CD1c-positive myeloid dendritic cell (primary cell): ENCODE results near the gene MAP3K5.
"Not testable (repeated sequence)": the region's sequence is repeated elsewhere in the genome, so short reads cannot be mapped to it uniquely, and the experiment has no call there.

Experiments used
- DNase-seq: peaks from one replicate; pipeline ENCODE4 v3.0.0-alpha.2; 2016; ENCODE audit errors: extremely low spot score

Gene MAP3K5

GRCh38 chr6:136609873-136610706 is 182.2 kb downstream of the MAP3K5 start:
- DNase-seq = peak; percentile 77

GRCh38 chr6:136608991-136609390 is 183.3 kb downstream of the MAP3K5 start:
- DNase-seq = no peak

GRCh38 chr6:136607932-136608772 is 184.1 kb downstream of the MAP3K5 start:
- DNase-seq = peak; percentile 61

GRCh38 chr6:136607204-136607931 is 184.9 kb downstream of the MAP3K5 start:
- DNase-seq = no peak

- no peak for DNase-seq
Measured at GRCh38 chr6:136604928-136605510, 187.3 kb downstream of the MAP3K5 start.

- DNase-seq = no peak
Measured at GRCh38 chr6:136604328-136604825, 187.9 kb downstream of the MAP3K5 start.

GRCh38 chr6:136600818-136601217 is 191.5 kb downstream of the MAP3K5 start:
- no peak for DNase-seq

GRCh38 chr6:136599329-136600011 is 192.8 kb downstream of the MAP3K5 start:
- no peak for DNase-seq

GRCh38 chr6:136598048-136598447 is 194.2 kb downstream of the MAP3K5 start:
- DNase-seq = no peak

GRCh38 chr6:136594671-136595070 is 197.6 kb downstream of the MAP3K5 start:
- DNase-seq = no peak

- peak; percentile 95 for DNase-seq
Measured at GRCh38 chr6:136593748-136594490, 198.4 kb downstream of the MAP3K5 start.

- peak; percentile 84 for DNase-seq
Measured at GRCh38 chr6:136592930-136593673, 199.2 kb downstream of the MAP3K5 start.

- no peak for DNase-seq
Measured at GRCh38 chr6:136591617-136592016, 200.7 kb downstream of the MAP3K5 start.

GRCh38 chr6:136590846-136591245 is 201.4 kb downstream of the MAP3K5 start:
- not testable (repeated sequence) for DNase-seq

- DNase-seq = peak; percentile 10
Measured at GRCh38 chr6:136587527-136587926, 204.8 kb downstream of the MAP3K5 start.

GRCh38 chr6:136586295-136586694 is 206.0 kb downstream of the MAP3K5 start:
- no peak for DNase-seq

GRCh38 chr6:136585523-136585922 is 206.8 kb downstream of the MAP3K5 start:
- not testable (repeated sequence) for DNase-seq

- DNase-seq = not testable (repeated sequence)
Measured at GRCh38 chr6:136584290-136584689, 208.0 kb downstream of the MAP3K5 start.

- peak; percentile 79 for DNase-seq
Measured at GRCh38 chr6:136582711-136583471, 209.4 kb downstream of the MAP3K5 start.
